ENCODE measurements around the gene DENND5A. TPM values are rescaled to one million over a fixed set of nuclear protein-coding genes. Genes with fewer than 3 reads are reported as not detected.

The DENND5A gene
- total and polyA plus RNA-seq, 2 of the 8 experiments (the other 6 are each of a cell fraction or from before 2014, with no cell fraction given) = 65.7 to 139 TPM

DNA sequence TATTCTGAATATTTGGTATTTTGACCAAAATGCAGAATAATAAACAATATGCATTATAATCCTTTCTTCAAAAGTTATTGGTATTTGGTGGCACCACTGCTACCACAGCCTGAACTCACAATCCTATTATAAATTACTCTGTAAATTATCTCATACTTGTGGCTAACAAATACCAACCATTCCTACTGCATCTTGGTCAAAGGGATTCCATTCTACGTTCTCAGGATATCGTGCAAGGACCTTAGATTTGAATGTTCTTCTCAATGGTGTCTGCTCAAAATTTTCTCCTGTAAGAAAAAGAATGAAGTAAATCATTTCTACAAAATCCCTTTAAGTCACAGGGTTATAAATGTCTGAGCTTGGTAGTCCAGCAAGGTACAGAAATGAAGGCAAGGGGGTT is 58.7 kb downstream of the DENND5A start (continued):
- TF ChIP-seq CHD7 (IDR thresholded peaks at IDR 0.05; ENCODE audit: insufficient replicate concordance, low read length) (no peak), BRCA1 (IDR thresholded peaks at IDR 0.05; ENCODE audit: low read depth, low read length) (no peak), RNF2 (IDR thresholded peaks at IDR 0.05; ENCODE audit: borderline replicate concordance, low read depth, low read length, missing control alignments, poor library complexity, severe bottlenecking) (no peak), GABPA (IDR thresholded peaks at IDR 0.05; ENCODE audit: borderline replicate concordance, insufficient read depth, low read length) (no peak), TAF7 (optimal IDR thresholded peaks at IDR 0.05; ENCODE audit: borderline replicate concordance, low read depth, low read length) (no peak), SP1 (IDR thresholded peaks at IDR 0.05; ENCODE audit: low read depth, low read length) (no peak), SUZ12 (IDR thresholded peaks at IDR 0.05; ENCODE audit: low read length) (no peak), SIX5 (IDR thresholded peaks at IDR 0.05; ENCODE audit: low read depth, low read length) (no peak), EGR1 (IDR thresholded peaks at IDR 0.05; ENCODE audit: borderline replicate concordance, low read depth, low read length) (no peak)

All from H1 (cell line).